ENCODE results near the gene SCRN1.
"Not testable (repeated sequence)": the region's sequence is repeated elsewhere in the genome, so short reads cannot be mapped to it uniquely, and the experiment has no call there.

SCRN1 gene

GRCh38 chr7:29968683-29969395, 20.8 kb downstream of the SCRN1 start:
- DNase-seq (ENCODE audit: low read depth) = no peak

- DNase-seq (ENCODE audit: low read depth) = no peak
Observed at GRCh38 chr7:29965030-29965429, 24.6 kb downstream of the SCRN1 start.

GRCh38 chr7:29962035-29962434, 27.6 kb downstream of the SCRN1 start:
- no peak for DNase-seq (ENCODE audit: low read depth)

GRCh38 chr7:29961611-29962010, 28.0 kb downstream of the SCRN1 start:
- DNase-seq (ENCODE audit: low read depth) = not testable (repeated sequence)

GRCh38 chr7:29958667-29959358, 30.8 kb downstream of the SCRN1 start:
- no peak for DNase-seq (ENCODE audit: low read depth)

- DNase-seq (ENCODE audit: low read depth) = no peak
Observed at GRCh38 chr7:29957521-29958310, 31.9 kb downstream of the SCRN1 start.

- no peak for DNase-seq (ENCODE audit: low read depth)
Observed at GRCh38 chr7:29956487-29956836, 33.1 kb downstream of the SCRN1 start.

- no peak for DNase-seq (ENCODE audit: low read depth)
Observed at GRCh38 chr7:29955799-29956486, 33.7 kb downstream of the SCRN1 start.

GRCh38 chr7:29955075-29955792, 34.4 kb downstream of the SCRN1 start:
- DNase-seq (ENCODE audit: low read depth) = no peak

GRCh38 chr7:29953726-29954347, 35.8 kb downstream of the SCRN1 start:
- DNase-seq (ENCODE audit: low read depth) = no peak

- DNase-seq (ENCODE audit: low read depth) = no peak
Observed at GRCh38 chr7:29951206-29951605, 38.4 kb downstream of the SCRN1 start.

- no peak for DNase-seq (ENCODE audit: low read depth)
Observed at GRCh38 chr7:29950480-29950879, 39.1 kb downstream of the SCRN1 start.

- no peak for DNase-seq (ENCODE audit: low read depth)
Observed at GRCh38 chr7:29948587-29948986, 41.0 kb downstream of the SCRN1 start.

- DNase-seq (ENCODE audit: low read depth) = no peak
Observed at GRCh38 chr7:29946428-29947186, 43.0 kb downstream of the SCRN1 start.

GRCh38 chr7:29945259-29945809, 44.3 kb downstream of the SCRN1 start:
- no peak for DNase-seq (ENCODE audit: low read depth)

GRCh38 chr7:29940199-29940598, 49.4 kb downstream of the SCRN1 start:
- DNase-seq (ENCODE audit: low read depth) = no peak

- DNase-seq (ENCODE audit: low read depth) = no peak
Observed at GRCh38 chr7:29937132-29937531, 52.5 kb downstream of the SCRN1 start.

- DNase-seq (ENCODE audit: low read depth) = no peak
Observed at GRCh38 chr7:29935111-29935510, 54.5 kb downstream of the SCRN1 start.

GRCh38 chr7:29929018-29929807, 60.4 kb downstream of the SCRN1 start:
- no peak for DNase-seq (ENCODE audit: low read depth)

Measured in stimulated activated CD4-positive, alpha-beta T cell treated with anti-CD3 and anti-CD28 coated beads, Interleukin-2, amount 100 ng/mL, for 4 hours (primary cell).